ENCODE results near the gene NPPA.

Gene NPPA

DNA sequence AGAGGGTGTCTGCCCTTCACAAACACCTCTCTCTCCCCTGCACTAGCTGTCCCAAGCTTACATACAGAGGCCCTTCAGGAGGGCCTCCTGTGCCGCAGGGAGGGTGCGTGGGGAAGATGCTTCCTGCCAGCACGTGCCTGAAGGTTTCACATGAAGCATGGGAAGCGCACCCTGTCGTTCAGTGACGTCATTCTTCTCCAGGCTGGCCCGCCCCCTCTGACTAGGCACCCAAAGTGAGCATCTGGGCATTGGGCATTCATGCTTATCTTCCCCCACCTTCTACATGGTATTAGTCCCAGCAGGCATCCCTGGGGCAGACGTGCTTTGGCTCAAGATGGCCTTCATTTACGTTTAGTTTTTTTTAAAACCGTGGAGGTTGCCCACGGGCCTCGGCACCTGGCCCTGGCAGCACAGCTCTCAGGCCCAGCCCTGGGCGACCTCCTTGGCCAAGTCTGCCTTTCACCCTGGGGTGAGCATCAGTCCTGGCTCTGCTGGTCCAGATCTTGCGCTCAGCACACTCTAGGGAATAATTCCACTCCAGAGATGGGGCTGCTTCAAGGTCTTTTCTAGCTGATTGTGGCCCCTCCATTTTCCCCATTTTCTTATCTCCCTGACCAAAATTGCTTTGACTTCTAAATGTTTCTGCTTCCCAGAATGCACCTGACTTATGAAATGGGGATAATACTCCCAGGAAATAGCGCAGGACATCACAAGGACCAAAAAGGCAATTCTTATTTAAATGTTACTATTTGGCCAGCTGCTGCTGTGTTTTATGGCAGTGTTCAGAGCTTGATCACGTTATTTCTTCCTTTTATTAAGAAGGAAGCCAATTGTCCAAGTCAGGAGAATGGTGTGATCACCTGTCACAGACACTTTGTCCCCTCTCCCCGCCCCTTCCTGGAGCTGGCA, 6.1 kb downstream of the NPPA start:
- DNase-seq: no peak

DNA sequence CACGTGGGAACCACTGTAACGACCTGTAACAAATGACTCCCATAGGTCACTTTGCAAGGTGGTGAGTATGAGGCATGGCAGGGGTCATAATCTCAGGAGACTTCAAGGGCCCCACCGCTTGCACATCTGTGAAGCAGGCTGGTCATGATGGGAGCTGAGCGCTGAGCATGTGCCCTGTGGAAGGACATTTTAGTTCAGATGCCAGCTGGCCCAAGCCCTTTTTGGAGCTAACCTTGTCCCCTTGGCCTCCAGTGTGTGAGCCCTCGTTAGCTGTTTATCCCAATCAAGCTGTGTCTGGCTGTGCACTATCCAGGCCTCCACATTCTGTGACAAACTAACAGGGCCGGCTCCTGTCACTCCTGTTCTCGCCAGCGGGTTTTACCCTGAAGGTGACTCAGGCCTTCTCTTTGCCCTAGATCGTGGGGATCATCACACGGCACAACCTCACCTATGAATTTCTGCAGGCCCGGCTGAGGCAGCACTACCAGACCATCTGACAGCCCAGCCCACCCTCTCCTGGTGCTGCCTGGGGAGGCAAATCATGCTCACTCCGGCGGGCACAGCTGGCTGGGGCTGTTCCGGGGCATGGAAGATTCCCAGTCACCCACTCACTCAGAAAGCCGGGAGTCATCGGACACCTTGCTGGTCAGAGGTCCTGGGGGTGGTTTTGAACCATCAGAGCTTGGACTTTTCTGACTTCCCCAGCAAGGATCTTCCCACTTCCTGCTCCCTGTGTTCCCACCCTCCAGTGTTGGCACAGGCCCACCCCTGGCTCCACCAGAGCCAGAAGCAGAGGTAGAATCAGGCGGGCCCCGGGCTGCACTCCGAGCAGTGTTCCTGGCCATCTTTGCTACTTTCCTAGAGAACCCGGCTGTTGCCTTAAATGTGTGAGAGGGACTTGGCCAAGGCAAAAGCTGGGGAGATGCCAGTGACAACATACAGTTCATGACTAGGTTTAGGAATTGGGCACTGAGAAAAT, 7.6 kb downstream of the NPPA start:
- no peak for DNase-seq

DNA sequence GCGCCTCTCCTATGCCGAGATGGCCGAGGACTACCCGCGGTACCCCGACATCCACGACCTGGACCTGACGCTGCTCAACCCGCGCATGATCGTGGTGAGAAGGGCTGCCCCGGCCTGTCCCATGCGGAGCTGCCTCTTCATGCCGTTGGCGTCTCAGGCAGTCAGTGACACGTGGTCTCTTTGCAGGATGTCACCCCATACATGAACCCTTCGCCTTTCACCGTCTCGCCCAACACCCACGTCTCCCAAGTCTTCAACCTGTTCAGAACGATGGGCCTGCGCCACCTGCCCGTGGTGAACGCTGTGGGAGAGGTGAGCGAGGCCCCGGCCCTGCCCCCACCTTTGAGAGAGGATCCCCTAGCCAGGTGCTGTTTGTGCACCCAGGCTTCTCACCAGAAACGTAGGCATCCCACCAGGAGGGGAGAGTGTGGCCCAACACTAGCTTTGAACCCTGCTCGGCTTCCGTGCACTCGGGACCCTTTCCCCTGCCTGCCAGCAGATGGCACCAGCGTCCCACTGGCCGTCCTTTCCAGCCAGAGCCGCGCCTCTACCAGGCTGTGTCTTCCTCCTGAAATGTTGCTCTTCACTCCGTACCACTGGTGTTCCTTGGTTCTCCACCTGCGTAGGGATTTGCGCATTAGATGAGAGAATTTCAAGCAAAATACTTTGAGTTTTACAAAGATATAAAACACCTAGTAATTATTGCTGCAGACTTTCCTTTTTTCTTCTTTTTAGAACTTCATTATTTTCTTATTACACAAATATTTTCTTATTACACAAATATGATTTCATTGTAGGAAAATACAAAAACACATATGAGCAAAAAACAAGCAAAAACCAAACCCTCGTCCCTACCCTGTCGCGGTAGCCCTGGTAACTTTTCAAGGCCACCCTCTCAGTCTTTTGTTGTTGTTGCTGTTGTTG, 9.0 kb downstream of the NPPA start:
- DNase-seq: peak; percentile 39 to 68 (median 61)

- DNase-seq: no peak
These were observed 9.7 kb downstream of the NPPA start for GRCh38 chr1:11837767-11838348.

GRCh38 chr1:11836955-11837766, 10.4 kb downstream of the NPPA start:
- no peak for DNase-seq

GRCh38 chr1:11835441-11836225, 11.9 kb downstream of the NPPA start:
- DNase-seq: no peak

DNA sequence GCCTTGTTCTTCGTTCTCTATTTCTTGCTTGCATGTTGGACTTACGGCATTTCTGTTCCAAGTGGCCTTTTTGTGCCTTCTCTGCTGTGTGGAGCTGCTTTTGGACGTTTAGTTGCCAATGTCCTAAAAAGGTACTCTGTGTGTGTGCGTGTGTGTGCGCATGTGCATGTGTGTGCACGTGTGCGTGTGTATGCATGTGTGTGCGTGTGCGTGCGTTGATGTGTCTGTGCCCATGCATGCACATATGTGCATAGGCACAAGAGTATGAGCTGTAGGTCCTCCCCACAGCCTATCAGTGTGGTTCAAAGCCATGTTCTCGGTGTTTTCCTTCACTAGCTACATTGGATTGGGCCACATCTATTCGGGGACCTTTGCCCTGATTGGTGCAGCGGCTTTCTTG, 13.7 kb downstream of the NPPA start:
- DNase-seq: no peak

DNA sequence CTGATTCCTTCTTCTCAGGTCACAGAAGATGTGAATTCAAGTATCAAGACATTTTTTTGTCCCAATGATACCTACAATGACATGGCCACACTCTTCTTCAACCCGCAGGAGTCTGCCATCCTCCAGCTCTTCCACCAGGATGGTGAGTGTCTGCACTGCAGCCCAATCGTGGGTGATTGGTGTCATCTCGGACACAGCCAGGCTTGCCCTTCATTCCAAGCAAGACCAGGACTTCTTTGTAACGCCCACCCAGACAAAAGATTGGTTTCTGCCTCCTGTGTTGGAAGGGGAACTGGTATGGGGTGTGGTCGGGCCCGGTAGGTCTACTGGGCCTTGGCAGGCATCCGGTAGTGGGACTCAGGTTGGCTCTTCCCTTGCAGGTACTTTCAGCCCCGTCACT, 14.1 kb downstream of the NPPA start:
- DNase-seq: no peak

GRCh38 chr1:11831945-11832725, 15.4 kb downstream of the NPPA start:
- no peak for DNase-seq

DNA sequence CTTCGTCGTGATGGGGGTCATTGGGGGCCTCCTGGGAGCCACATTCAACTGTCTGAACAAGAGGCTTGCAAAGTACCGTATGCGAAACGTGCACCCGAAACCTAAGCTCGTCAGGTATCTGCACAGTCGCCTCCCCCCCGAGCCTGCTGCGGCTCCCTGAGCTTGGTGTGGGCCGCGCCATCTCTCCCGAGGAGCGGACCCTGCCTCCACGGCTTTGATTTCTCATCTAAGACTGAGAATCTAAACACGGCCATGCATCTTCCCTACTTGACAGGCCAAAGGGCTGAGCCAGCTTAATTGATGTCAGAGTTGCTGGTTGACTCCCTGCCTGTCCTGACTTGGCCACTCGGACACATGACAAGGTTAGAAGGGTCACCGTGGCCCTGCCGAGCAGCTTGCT, 19.1 kb downstream of the NPPA start:
- no peak for DNase-seq

GRCh38 chr1:11826946-11827345, 20.6 kb downstream of the NPPA start:
- DNase-seq: no peak

- no peak for DNase-seq
These were observed 22.5 kb downstream of the NPPA start for GRCh38 chr1:11825131-11825530.

DNA sequence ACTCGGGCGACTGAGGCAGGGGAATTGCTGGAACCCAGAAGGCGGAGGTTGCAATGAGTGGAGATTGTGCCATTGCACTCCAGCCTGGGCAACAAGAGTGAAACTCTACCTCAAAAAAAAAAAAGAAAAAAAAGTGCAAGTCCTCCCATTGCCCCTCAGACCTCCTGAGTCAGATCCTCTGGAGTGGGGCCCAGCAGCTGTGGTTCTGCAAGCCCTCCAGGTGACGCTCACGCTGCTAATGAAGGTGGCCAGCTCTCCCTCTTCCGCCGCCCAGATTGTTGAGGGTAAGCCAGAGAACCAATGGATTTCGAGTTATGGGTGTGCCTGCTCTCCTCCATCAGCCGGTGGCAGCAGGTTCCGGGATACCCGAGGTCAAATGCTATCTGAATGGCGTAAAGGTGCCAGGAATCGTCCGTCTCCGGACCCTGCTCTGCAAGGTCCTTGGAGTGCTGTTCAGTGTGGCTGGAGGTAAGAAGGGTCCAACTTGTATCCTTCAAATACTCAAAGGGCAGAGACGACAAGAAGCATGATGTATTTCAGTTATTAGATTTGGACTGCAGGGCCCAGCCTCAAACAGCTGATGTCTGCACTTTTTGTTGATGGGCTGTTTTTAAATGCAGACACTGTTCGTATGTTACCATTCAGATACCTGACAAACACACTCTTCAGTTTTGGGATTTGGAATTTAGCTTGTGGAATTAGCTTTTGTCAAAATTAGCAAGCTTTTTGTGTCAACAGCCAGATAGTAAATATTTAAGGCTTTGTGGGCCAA, 24.0 kb downstream of the NPPA start:
- DNase-seq: no peak

DNA sequence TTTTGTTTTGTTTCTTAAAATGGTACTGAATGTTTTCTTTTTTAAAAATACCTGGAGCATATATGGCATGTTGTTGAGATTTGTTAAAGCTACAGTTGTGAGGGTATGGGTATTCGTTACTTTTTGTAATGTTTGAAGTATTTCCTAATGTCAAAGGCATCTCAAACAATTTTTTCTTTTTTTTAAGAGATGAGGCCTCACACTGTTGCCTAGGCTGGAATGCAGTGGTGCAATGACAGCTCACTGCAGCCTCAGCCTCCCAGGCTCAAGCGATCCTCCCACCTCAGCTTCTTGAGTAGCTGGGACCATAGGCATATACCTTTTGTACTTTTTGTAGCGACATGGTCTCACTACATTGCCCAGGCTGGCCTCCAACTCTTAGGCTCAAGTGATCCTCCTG, 25.5 kb downstream of the NPPA start:
- no peak for DNase-seq

- DNase-seq: no peak
These were observed 30.4 kb downstream of the NPPA start for GRCh38 chr1:11817192-11817591.

DNA sequence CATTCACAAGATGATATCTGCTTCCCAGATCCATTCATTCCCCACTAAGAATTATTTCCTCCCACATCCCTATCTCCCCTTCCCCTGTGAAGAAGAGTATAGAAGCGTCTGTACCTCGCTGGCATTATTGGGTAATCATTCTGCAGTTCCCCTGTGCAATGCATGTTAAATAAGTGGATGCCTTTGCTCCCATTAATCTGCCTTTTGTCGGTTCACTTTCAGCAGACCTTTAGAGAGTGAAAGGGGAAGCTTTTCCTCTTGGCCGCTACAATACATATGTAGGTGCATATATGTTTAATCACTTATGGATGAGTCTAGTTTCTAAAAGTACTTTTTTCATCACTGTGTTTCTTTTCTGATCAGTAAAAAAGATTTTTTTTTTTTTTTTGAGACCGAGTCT, 34.6 kb downstream of the NPPA start:
- DNase-seq: no peak

- DNase-seq: no peak
These were observed 40.5 kb downstream of the NPPA start for GRCh38 chr1:11807133-11807532.

DNA sequence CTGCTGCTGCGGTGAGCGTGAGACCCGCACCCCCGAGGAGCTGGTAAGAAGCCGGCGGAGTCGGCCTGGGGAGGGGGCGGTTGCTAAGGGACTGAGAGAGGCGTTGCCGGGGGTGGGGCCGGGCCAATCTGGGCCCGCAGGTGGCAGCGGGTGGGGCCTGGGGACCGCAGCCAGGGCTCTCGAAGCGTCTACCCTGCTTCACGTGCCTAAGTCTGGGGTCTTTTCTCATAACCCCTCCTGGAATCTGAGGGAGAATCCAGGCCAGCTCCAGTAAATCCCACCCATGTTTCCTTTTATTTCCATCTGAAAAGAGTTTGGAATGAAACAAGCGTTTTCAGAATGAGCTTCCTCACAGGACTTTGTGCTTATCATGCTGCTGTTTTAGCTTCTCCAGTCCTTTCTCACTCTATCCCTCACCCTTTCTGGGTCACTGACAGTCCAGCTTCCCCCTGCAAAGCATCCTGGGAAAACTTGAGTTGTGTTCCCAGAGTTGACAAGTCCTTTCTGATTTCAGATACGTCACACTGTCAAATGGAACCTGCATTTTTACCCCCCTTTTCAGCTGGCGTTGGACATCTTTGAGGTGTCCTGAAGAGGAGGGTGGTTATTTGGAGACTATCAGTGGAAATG, 41.2 kb downstream of the NPPA start:
- DNase-seq: peak in 1 of 5 experiments; percentile 62
